ENCODE data around the gene FDXACB1. TPM values are rescaled to one million over a fixed set of nuclear protein-coding genes. Genes with fewer than 3 reads are reported as not detected.

FDXACB1 gene
- total and polyA plus RNA-seq, 2 of the 4 experiments (the other 2 are of a cell fraction) = 1.7 to 3.0 TPM

DNA sequence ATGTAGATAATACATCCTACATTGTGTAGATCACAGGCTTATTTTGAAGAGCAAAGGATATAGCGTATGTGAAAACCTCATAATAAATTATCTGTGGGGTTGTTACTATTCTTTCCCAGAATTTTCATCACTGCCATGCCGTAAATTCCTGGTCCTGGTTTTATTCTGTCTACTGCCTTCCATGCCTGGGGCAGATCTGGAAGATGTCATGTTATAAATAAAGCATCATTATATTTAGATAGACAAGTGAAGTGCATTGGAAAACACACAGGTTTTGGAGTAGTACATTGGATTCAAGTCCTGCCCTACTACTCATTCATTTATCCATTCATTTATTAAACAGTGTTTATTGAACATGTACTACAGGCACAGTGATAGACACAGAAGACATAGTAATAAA, 41.9 kb upstream of the FDXACB1 start:
- in situ Hi-C loops (cut with MboI; ENCODE audit: low sequenced_read_pairs) (loop anchor here (5.0 kb wide), 1 partner anchor 39 kb away; no protein-coding TSS in a partner anchor), intact Hi-C loops (cut with micrococcal nuclease) (no loop called here), dilution Hi-C loops (cut with HindIII; ENCODE audit: low sequenced_read_pairs, unreplicated experiment) (no loop called here)
- H4K91ac ChIP-seq (ENCODE audit: insufficient read depth, low read depth, low read length) = no peak overlapping the region
- no peaks in the 10 kb centered on the region for H4K20me1 ChIP-seq (ENCODE audit: insufficient read depth, low read length)
- no peaks in the 10 kb centered on the region for H3K36me3 ChIP-seq (ENCODE audit: control insufficient read depth, insufficient read depth, low read length)
- WGBS, 2 experiments (ENCODE audit: extremely low coverage in 2 of 2, insufficient read length in 1 of 2) = no CpG with 5 or more reads among the region's 2 CpGs
- H3K18ac ChIP-seq (ENCODE audit: low read depth, low read length) = no peak overlapping the region
- no peak overlapping the region for H2BK120ac ChIP-seq (ENCODE audit: low read depth, low read length)
- no peaks in the 10 kb centered on the region for H3K27me3 ChIP-seq (ENCODE audit: control insufficient read depth, insufficient read depth, low read length)
- H2AFZ ChIP-seq (replicated peaks; ENCODE audit: low read length, poor library complexity) = no peak overlapping the region
- H3K9me1 ChIP-seq (ENCODE audit: insufficient read depth, low read length) = peaks cover 15% of the 10 kb centered on the region
- no peak overlapping the region for H2AK5ac ChIP-seq (ENCODE audit: low read depth, low read length)
- no peak for DNase-seq
- H2AK9ac ChIP-seq (replicated peaks; ENCODE audit: low read depth, low read length, poor library complexity) = no peak overlapping the region
- no peak overlapping the region for H2BK5ac ChIP-seq (ENCODE audit: low read depth, low read length, poor library complexity, severe bottlenecking)
- ChIA-PET POLR2A (ENCODE audit: unreplicated experiment) (no interaction called here), CTCF (no interaction called here)
- H3K9me3 ChIP-seq (ENCODE audit: control insufficient read depth, insufficient read depth, low read length) = no peaks in the 10 kb centered on the region
- no peak for ATAC-seq (ENCODE audit: low read depth)
- peak overlapping the region; percentile 47; the same call in 1 of the 3 replicates for H2BK15ac ChIP-seq (ENCODE audit: low read depth, low read length)
- no peak overlapping the region for H4K5ac ChIP-seq (ENCODE audit: low read depth, low read length)
- H3K4me2 ChIP-seq (ENCODE audit: low read depth, low read length) = no peak overlapping the region
- peaks cover 13% of the 10 kb centered on the region for H3K4me1 ChIP-seq (ENCODE audit: control insufficient read depth, insufficient read depth, low read length)
- H3K4ac ChIP-seq (ENCODE audit: low read depth, low read length) = no peak overlapping the region
- no peak overlapping the region for H3K4me3 ChIP-seq (ENCODE audit: insufficient read depth, low read depth, low read length)
- H3K56ac ChIP-seq (ENCODE audit: extremely low read depth, insufficient read depth, low read length) = no peak overlapping the region
- peaks cover 0 to 3% of the 10 kb centered on the region in 2 experiments; a peak in 2 of 4 replicates for H3K79me1 ChIP-seq (ENCODE audit: low read depth in 1 of 2, low read length in 2 of 2)
- H3K9ac ChIP-seq (ENCODE audit: low read depth, low read length) = no peak overlapping the region
- TF ChIP-seq, protein P1, sequence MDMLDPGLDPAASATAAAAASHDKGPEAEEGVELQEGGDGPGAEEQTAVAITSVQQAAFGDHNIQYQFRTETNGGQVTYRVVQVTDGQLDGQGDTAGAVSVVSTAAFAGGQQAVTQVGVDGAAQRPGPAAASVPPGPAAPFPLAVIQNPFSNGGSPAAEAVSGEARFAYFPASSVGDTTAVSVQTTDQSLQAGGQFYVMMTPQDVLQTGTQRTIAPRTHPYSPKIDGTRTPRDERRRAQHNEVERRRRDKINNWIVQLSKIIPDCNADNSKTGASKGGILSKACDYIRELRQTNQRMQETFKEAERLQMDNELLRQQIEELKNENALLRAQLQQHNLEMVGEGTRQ (IDR thresholded peaks at IDR 0.05; ENCODE audit: low read depth, low read length) = no peak
- no peak for TF ChIP-seq CHD1 (IDR thresholded peaks at IDR 0.05; ENCODE audit: low read depth, low read length)
- no peak for TF ChIP-seq RAD21 (IDR thresholded peaks at IDR 0.05; ENCODE audit: low read length)
- no peak for TF ChIP-seq SMC3 (IDR thresholded peaks at IDR 0.05; ENCODE audit: low read depth, low read length)
- TF ChIP-seq CTCF (conservative IDR thresholded peaks at IDR 0.05; ENCODE audit: low read depth, low read length) = no peak
- TF ChIP-seq ELK1 (IDR thresholded peaks at IDR 0.05; ENCODE audit: borderline replicate concordance, low read depth, low read length) = no peak
- no peak for TF ChIP-seq MAZ (IDR thresholded peaks at IDR 0.05; ENCODE audit: borderline replicate concordance, low read depth, low read length)
- TF ChIP-seq FOS (IDR thresholded peaks at IDR 0.05; ENCODE audit: low read depth, low read length) = no peak
- no peak for TF ChIP-seq BHLHE40 (IDR thresholded peaks at IDR 0.05; ENCODE audit: low read depth, low read length)
- TF ChIP-seq MAFK (IDR thresholded peaks at IDR 0.05; ENCODE audit: low read depth, low read length) = no peak
- TF ChIP-seq NFE2L2 (IDR thresholded peaks at IDR 0.05; ENCODE audit: low read depth, low read length) = no peak
- no peak for TF ChIP-seq MXI1 (IDR thresholded peaks at IDR 0.05; ENCODE audit: borderline replicate concordance, low read depth, low read length)
- TF ChIP-seq CEBPB (IDR thresholded peaks at IDR 0.05; ENCODE audit: low read depth, low read length) = no peak
- no peak for TF ChIP-seq POLR2A (IDR thresholded peaks at IDR 0.05; ENCODE audit: low read depth, low read length)
- TF ChIP-seq RFX5 (IDR thresholded peaks at IDR 0.05; ENCODE audit: low read depth, low read length) = no peak
- no peak for TF ChIP-seq RCOR1 (IDR thresholded peaks at IDR 0.05; ENCODE audit: insufficient replicate concordance, low read length)
- no peak overlapping the region for H2BK20ac ChIP-seq (ENCODE audit: low read depth, low read length)
- no peak overlapping the region for H4K8ac ChIP-seq (ENCODE audit: low read depth in 2 of 2, low read length in 2 of 2)
- H3K27ac ChIP-seq (ENCODE audit: insufficient read depth, low read length) = no peak overlapping the region
- H3K23ac ChIP-seq (ENCODE audit: low read depth, low read length) = no peak overlapping the region
- BruUV-seq (replicated peaks) = no TSS peak
- no peak overlapping the region for H3K14ac ChIP-seq (replicated peaks; ENCODE audit: low read depth, low read length)
